ENCODE data around the gene LAD1. TPM values are rescaled to one million over a fixed set of nuclear protein-coding genes. Genes with fewer than 3 reads are reported as not detected.

Gene LAD1, protein sequence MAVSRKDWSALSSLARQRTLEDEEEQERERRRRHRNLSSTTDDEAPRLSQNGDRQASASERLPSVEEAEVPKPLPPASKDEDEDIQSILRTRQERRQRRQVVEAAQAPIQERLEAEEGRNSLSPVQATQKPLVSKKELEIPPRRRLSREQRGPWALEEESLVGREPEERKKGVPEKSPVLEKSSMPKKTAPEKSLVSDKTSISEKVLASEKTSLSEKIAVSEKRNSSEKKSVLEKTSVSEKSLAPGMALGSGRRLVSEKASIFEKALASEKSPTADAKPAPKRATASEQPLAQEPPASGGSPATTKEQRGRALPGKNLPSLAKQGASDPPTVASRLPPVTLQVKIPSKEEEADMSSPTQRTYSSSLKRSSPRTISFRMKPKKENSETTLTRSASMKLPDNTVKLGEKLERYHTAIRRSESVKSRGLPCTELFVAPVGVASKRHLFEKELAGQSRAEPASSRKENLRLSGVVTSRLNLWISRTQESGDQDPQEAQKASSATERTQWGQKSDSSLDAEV
- not detected for polyA plus RNA-seq (ENCODE audit: low read depth in 6 of 6)

DNA sequence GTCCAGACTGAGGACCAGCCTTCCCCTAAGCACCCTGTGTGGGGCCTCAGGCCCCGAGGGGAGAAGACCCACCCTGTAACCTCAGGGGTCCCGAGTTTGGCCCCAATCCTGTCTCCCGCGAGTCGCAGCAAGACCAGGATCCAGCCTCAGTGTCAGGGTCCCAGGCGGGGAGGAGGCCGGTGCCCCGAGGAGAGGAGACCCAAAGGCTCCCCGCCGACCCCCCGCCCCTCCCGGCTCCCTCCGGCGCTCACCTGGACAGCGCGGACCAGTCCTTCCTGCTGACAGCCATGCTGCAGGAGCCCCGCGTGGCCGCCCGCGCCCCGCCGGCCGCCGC, at the start of gene LAD1:
LAD1 (minus strand) TSS at position 307 of the 334 bp plus-strand sequence; CDS start at position 289, 18 bp downstream.
- no peak within 1 kb of the TSS for H3K27ac Mint-ChIP-seq
- no peaks in the 10 kb centered on the region for H3K9me3 Mint-ChIP-seq
- H3K4me3 Mint-ChIP-seq = peak within 1 kb of the TSS in 2 of 8 donors; percentile 26 to 75
- H3K36me3 Mint-ChIP-seq = no peaks in the 10 kb centered on the region
- peaks cover 31 to 45% (median 44%) of the 10 kb centered on the region in 3 donors for H3K27me3 Mint-ChIP-seq
- DNase-seq = no peak
- no peak for ATAC-seq (ENCODE audit: low read depth in 2 of 2)
- peaks cover 0 to 12% (median 0%) of the 10 kb centered on the region in 3 donors for H3K4me1 Mint-ChIP-seq

DNA sequence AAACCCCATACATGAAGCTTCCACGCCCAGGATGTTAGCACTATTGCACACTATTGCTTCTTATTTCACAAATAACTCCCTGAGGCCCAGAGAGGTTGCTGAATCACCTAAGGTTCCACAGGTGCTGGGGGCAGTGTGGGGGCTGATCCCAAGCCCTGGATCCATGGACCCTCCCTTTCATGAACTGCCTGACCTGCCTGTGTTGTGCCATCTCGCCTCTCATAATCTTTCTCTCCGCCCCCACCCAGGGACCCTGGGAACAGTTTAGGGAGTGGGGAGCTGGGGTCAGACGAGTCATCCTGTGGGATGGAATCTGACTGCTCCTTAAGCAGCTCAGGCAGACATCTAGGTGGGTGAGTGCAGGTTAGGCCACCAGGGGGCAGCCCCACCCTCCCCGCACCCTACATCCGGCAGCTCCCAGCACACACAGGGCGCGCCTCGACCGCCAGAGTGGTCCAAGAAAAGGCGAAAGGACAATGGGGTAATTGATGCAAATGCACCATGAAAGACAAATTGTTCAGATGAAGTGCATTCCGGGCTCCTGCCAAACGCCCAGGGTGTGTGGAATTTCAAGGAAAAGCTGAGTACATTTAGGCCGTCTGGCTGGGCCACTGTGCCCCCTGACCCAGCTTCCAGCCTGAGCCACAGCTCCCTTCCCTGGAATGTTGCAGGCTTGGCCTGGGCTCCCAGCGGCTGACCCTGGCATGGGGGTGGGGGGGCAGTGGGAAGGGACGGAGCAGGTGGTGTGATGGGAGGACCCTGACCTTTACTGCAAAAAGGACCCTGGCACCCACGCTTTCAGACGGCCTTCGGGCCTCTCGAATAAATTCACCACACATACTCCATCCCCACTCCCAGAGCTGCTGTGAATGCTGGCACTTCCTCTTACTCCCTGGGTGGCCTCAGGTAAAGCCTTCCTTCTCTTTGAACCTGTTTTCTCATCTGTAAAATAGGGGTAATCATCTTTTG, 49.1 kb upstream of the LAD1 start:
- Mint-ChIP-seq H3K4me3 (no peak overlapping the region), H3K36me3 (peaks cover 0 to 7% of the 10 kb centered on the region in 2 donors), H3K4me1 (peaks cover 6 to 12% (median 8%) of the 10 kb centered on the region in 3 donors), H3K27me3 (peaks cover 6 to 39% (median 27%) of the 10 kb centered on the region in 3 donors), H3K27ac (peak overlapping the region in 2 of 6 donors; percentile 15 to 54), H3K9me3 (peaks cover 2 to 8% (median 4%) of the 10 kb centered on the region in 7 donors)
- ATAC-seq (ENCODE audit: low read depth in 2 of 2) (peak; percentile 68 to 72), DNase-seq (peak; percentile 9)

DNA sequence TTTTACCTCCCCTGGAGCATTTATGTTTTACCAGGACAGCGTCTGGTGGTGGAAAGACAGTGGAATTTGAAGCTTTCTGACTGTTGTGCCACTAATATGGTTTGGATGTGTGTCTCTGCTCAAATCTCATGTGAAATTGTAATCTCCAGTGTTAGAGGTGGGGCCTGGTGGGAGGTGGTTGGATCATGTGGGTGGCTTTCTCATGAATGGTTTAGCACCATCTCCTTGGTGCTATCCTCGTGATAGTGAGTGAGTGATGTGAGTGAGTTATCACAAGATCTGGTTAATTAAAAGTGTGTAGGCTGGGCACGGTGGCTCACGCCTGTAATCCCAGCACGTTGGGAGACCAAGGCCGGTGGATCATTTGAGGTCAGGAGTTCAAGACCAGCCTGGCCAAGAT, 46.2 kb upstream of the LAD1 start:
- Mint-ChIP-seq H3K27me3 (peaks cover 9 to 38% (median 18%) of the 10 kb centered on the region in 3 donors), H3K27ac (no peak overlapping the region), H3K4me3 (no peak overlapping the region), H3K9me3 (peaks cover 0 to 12% (median 7%) of the 10 kb centered on the region in 7 donors), H3K4me1 (peaks cover 3 to 12% (median 8%) of the 10 kb centered on the region in 3 donors), H3K36me3 (peaks cover 0 to 7% of the 10 kb centered on the region in 2 donors)
- DNase-seq (no peak), ATAC-seq (ENCODE audit: low read depth in 2 of 2) (no peak)

DNA sequence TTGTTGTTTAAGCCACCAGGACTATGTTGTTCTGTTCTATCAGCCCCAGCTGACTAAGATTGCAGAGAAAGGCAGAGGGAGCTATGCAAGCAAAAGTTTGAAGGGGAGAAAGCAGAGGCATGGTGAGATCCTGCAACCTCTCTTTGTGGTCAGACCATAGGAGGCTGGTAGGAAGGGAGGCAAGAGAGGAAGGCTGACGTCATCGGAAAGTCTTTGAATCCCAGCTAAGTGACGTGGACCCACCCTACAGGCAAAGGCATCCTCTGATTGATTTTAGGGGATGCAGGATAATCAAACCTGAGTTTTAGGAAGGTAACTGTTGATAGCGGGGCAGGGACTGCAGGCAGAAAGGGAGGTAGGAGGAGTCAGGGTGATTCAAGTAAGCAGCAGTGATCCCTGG, 45.7 kb upstream of the LAD1 start:
- Mint-ChIP-seq H3K27ac (no peak overlapping the region), H3K27me3 (peaks cover 9 to 36% (median 20%) of the 10 kb centered on the region in 3 donors), H3K4me1 (peaks cover 3 to 12% (median 8%) of the 10 kb centered on the region in 3 donors), H3K4me3 (no peak overlapping the region), H3K36me3 (peaks cover 0 to 7% of the 10 kb centered on the region in 2 donors), H3K9me3 (peaks cover 0 to 12% (median 7%) of the 10 kb centered on the region in 7 donors)
- ATAC-seq (ENCODE audit: low read depth in 2 of 2) = no peak
- no peak for DNase-seq

DNA sequence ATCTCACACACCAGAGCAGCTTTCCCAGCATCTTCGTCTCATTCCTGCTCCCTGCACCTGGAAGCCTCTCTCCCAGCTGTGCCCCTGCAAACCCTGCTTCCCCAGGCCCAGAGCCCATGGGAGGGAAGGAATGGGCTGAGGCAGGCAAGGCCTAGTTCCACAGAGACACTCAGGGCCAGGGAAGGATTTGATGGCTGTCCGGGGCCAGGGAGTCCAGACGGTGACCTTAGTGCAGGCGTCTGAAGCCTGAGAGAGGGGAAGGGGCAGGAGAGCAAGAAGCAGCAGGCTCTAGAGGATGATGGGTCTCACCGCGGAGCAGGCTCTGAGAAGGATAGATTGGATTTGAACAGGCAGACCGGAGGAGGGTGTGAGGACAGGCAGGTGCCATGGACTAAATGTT, 44.6 kb upstream of the LAD1 start:
- peaks cover 3 to 9% (median 8%) of the 10 kb centered on the region in 3 donors for H3K4me1 Mint-ChIP-seq
- H3K9me3 Mint-ChIP-seq = peaks cover 0 to 12% (median 7%) of the 10 kb centered on the region in 7 donors
- no peak for DNase-seq
- ATAC-seq (ENCODE audit: low read depth in 2 of 2) = no peak
- H3K27me3 Mint-ChIP-seq = peaks cover 9 to 42% (median 25%) of the 10 kb centered on the region in 3 donors
- H3K36me3 Mint-ChIP-seq = peaks cover 0 to 7% of the 10 kb centered on the region in 2 donors
- no peak overlapping the region for H3K27ac Mint-ChIP-seq
- no peak overlapping the region for H3K4me3 Mint-ChIP-seq

DNA sequence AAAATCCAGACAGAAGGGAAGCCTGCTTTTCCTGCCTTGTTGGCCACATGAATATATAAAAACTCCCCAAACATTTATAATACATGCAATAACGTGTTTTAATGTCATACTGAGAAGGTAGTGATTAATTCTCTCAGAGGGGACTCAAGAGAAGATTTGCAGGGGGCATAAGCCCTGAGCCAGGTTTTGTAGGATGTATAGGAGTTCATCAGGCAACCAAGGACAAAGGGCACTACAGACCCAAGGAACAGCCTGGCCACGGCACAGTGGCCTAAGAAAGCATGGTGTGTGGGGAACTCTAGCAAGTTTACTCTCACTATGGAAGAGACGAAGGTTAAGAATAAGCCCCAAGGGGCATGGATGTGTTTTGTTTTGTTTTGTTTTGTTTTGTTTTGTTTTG, 37.8 kb upstream of the LAD1 start:
- peaks cover 0 to 12% (median 3%) of the 10 kb centered on the region in 7 donors for H3K9me3 Mint-ChIP-seq
- ATAC-seq (ENCODE audit: low read depth in 2 of 2) (no peak), DNase-seq (no peak)
- H3K27me3 Mint-ChIP-seq = peaks cover 10 to 37% (median 33%) of the 10 kb centered on the region in 3 donors
- no peaks in the 10 kb centered on the region for H3K36me3 Mint-ChIP-seq
- H3K4me1 Mint-ChIP-seq = peaks cover 6 to 7% (median 6%) of the 10 kb centered on the region in 3 donors
- no peak overlapping the region for H3K27ac Mint-ChIP-seq
- no peak overlapping the region for H3K4me3 Mint-ChIP-seq

DNA sequence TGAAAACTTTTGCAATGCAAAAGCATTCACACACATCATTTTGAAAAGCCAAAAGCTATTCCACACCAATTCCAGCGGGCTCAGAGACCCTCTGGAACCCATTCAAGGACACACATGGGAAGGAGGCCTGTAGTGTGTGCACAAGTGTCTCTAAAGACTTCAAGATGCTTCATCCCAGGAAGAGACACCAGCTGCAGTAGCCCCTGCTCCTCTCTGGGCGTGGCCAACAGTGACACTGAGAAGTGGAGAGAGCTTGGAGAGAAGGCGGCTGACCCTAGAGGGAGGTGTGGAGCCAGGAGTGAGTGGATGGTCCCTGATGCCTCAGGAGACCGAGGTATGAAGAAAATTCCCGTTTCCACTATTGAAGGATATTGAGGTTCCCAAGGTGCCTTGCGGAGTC, 37.3 kb upstream of the LAD1 start:
- ATAC-seq (ENCODE audit: low read depth in 2 of 2) = no peak
- no peaks in the 10 kb centered on the region for H3K36me3 Mint-ChIP-seq
- DNase-seq = no peak
- H3K9me3 Mint-ChIP-seq = peaks cover 0 to 10% (median 3%) of the 10 kb centered on the region in 7 donors
- H3K27me3 Mint-ChIP-seq = peaks cover 7 to 38% (median 35%) of the 10 kb centered on the region in 3 donors
- no peak overlapping the region for H3K4me3 Mint-ChIP-seq
- H3K4me1 Mint-ChIP-seq = peaks cover 6 to 7% (median 6%) of the 10 kb centered on the region in 3 donors
- no peak overlapping the region for H3K27ac Mint-ChIP-seq

DNA sequence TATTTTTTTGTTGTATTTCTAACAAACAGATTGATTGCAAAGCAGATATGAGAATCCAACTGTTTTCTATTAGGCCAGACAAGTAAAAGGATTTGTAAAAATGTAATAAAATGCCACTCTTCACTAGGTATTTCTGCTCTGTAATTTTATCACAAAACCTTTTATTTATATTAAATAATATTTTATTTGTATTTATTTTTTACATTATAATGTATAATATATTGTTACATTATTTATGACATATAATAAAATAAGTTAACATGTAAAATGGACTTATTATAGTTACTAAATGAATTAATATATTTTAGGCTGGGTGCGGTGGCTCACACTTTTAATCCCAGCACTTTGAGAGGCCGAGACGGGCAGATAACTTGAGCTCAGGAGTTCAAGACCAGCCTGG, 35.1 kb upstream of the LAD1 start:
- ATAC-seq (ENCODE audit: low read depth in 2 of 2) (no peak), DNase-seq (no peak)
- Mint-ChIP-seq H3K4me1 (peaks cover 6 to 7% (median 6%) of the 10 kb centered on the region in 3 donors), H3K27ac (no peak overlapping the region), H3K27me3 (peaks cover 6 to 46% (median 39%) of the 10 kb centered on the region in 3 donors), H3K4me3 (peak overlapping the region in 1 of 8 donors; percentile 25), H3K36me3 (no peaks in the 10 kb centered on the region), H3K9me3 (peaks cover 0 to 4% (median 0%) of the 10 kb centered on the region in 7 donors)

DNA sequence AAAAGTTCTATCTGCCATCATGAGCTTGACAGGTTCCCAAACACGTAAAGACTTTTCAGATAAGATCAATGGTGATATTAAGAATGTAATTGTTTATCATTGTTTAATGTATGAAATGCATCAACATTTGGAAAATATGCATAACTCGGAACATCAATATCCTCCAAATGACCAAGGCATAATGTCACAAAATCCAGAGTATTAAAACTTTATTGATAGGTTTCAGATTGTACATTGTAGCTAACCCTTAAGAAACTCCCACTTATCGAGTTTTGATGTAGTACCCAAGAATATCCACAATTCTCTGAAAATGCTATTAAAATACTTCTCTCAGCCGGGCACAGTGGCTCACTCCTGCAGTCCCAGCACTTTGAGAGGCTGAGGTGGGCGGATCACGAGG, 34.5 kb upstream of the LAD1 start:
- peaks cover 6 to 45% (median 38%) of the 10 kb centered on the region in 3 donors for H3K27me3 Mint-ChIP-seq

DNA sequence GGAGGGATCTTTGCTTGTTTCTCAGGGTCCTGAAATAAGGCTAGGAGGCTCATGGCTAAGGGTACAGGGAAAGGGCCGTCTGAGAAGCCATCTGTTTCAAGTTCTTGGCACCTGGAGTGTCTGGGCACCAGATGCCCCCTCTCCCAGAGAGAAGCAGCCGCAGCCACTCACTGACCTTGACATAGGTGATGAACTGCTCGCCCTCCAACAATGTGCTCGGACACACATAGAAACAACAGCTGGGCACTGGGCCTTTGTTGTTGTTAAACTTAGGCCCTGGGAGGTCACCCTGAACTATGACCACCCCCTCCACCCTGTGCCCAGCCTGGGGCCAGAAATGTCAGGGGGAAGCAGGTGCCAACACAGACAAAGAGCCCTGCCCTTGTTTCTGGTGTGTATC, 31.7 kb upstream of the LAD1 start:
- ATAC-seq (ENCODE audit: low read depth in 2 of 2) = no peak

More for the DNA sequence above, 34.5 kb upstream of the LAD1 start:
- DNase-seq (no peak), ATAC-seq (ENCODE audit: low read depth in 2 of 2) (no peak)
- Mint-ChIP-seq H3K9me3 (peaks cover 0 to 4% (median 0%) of the 10 kb centered on the region in 7 donors), H3K4me1 (peaks cover 6 to 7% (median 6%) of the 10 kb centered on the region in 3 donors), H3K36me3 (no peaks in the 10 kb centered on the region), H3K4me3 (no peak overlapping the region), H3K27ac (no peak overlapping the region)

DNA sequence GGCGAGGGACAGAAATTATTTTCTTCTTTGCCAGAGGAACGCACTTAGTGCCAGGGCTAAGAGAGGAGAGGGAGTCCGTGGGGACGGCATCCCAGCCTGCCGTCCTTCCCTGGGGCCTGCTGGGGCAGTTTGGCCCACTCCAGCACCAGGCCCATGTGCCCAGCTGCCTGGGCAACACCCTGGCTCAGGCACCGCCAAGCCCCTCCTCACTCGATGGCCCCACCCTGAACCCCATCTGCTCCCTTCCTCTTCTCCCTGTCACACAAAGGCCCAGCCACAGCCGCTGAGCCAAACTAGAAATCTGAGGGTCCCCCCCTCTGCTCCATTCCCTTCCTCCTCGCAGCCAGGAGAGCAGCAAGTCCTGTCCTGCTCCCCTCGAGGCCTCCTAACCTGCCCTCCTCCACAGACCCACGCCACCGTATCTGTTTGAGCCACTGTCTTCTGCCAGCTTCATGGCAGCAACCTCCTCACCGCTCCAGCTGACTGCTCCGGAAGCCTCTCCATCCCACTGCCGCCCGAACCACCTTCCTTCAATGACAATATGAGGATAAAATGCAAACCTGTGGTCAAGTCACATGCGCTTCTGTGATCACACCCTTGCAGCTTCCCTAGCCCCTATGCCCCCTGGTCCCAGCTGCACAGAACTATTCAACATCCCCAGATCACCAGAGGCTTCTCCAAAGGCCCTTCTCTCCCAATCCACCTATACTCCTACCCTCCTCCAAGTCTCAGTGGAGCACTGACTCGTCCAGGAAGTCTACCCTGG, 30.8 kb upstream of the LAD1 start:
- ATAC-seq (ENCODE audit: low read depth in 2 of 2) (no peak), DNase-seq (no peak)
- H3K4me1 Mint-ChIP-seq = peaks cover 0 to 4% (median 0%) of the 10 kb centered on the region in 3 donors
- H3K27me3 Mint-ChIP-seq = peaks cover 0 to 35% (median 24%) of the 10 kb centered on the region in 3 donors
- no peak overlapping the region for H3K4me3 Mint-ChIP-seq
- no peaks in the 10 kb centered on the region for H3K9me3 Mint-ChIP-seq
- H3K27ac Mint-ChIP-seq = peak overlapping the region in 1 of 6 donors; percentile 27
- no peaks in the 10 kb centered on the region for H3K36me3 Mint-ChIP-seq

More for the DNA sequence above, 31.7 kb upstream of the LAD1 start:
- Mint-ChIP-seq H3K4me3 (no peak overlapping the region), H3K9me3 (peaks cover 0 to 3% (median 0%) of the 10 kb centered on the region in 7 donors), H3K27ac (no peak overlapping the region), H3K36me3 (no peaks in the 10 kb centered on the region), H3K27me3 (peaks cover 3 to 35% (median 27%) of the 10 kb centered on the region in 3 donors), H3K4me1 (peaks cover 2 to 8% (median 3%) of the 10 kb centered on the region in 3 donors)
- DNase-seq = no peak

DNA sequence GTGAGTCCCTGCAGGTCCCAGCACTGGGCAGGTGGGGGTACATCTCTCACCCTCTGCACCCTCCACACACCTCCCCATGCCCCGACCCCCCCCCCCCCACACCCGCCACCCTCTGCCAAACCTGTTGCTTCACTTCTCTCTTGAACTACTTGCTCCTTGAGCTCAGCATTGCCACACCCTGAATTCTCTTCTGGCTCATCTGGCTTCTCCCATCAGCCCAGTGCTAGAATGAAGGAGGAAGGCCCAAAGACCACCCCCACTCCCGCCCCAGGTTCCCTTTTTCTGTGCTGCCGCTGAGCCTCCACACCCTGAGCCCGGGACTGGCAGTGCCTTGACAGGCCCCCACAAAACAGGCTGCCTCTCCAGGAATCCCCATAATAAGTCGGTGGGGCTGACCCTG, 28.8 kb upstream of the LAD1 start:
- no peak for ATAC-seq (ENCODE audit: low read depth in 2 of 2)
- no peak overlapping the region for H3K4me3 Mint-ChIP-seq
- H3K27me3 Mint-ChIP-seq = peaks cover 0 to 35% (median 24%) of the 10 kb centered on the region in 3 donors
- DNase-seq = no peak
- peaks cover 0 to 4% (median 0%) of the 10 kb centered on the region in 3 donors for H3K4me1 Mint-ChIP-seq
- H3K36me3 Mint-ChIP-seq = no peaks in the 10 kb centered on the region
- no peak overlapping the region for H3K27ac Mint-ChIP-seq
- H3K9me3 Mint-ChIP-seq = no peaks in the 10 kb centered on the region

All from naive B cell (primary cell).